ENCODE results near the gene TDRD5.
"Not testable (repeated sequence)": the region's sequence is repeated elsewhere in the genome, so short reads cannot be mapped to it uniquely, and the experiment has no call there.

TDRD5 gene

GRCh38 chr1:179612361-179612760 lies 20.7 kb downstream of the TDRD5 start:
- DNase-seq = no peak

GRCh38 chr1:179630719-179631118 lies 39.1 kb downstream of the TDRD5 start:
- DNase-seq = no peak

- no peak for DNase-seq
Observed at GRCh38 chr1:179632868-179633267, 41.2 kb downstream of the TDRD5 start.

GRCh38 chr1:179637211-179637860 lies 45.7 kb downstream of the TDRD5 start:
- no peak for DNase-seq

GRCh38 chr1:179661018-179661417 lies 69.4 kb downstream of the TDRD5 start:
- no peak for DNase-seq

- DNase-seq = no peak
Observed at GRCh38 chr1:179663810-179664209, 72.2 kb downstream of the TDRD5 start.

- DNase-seq = no peak
Observed at GRCh38 chr1:179677882-179678281, 86.2 kb downstream of the TDRD5 start.

GRCh38 chr1:179694530-179694929 lies 102.9 kb downstream of the TDRD5 start:
- not testable (repeated sequence) for DNase-seq

- no peak for DNase-seq
Observed at GRCh38 chr1:179702946-179703539, 111.4 kb downstream of the TDRD5 start.

GRCh38 chr1:179706339-179706941 lies 114.8 kb downstream of the TDRD5 start:
- DNase-seq = peak; percentile 65

GRCh38 chr1:179707406-179707805 lies 115.8 kb downstream of the TDRD5 start:
- DNase-seq = no peak

- no peak for DNase-seq
Observed at GRCh38 chr1:179708434-179709195, 117.0 kb downstream of the TDRD5 start.

- peak; percentile 4 for DNase-seq
Observed at GRCh38 chr1:179709841-179710329, 118.3 kb downstream of the TDRD5 start.

- no peak for DNase-seq
Observed at GRCh38 chr1:179714159-179714558, 122.5 kb downstream of the TDRD5 start.

GRCh38 chr1:179714623-179715022 lies 123.0 kb downstream of the TDRD5 start:
- DNase-seq = no peak

- no peak for DNase-seq
Observed at GRCh38 chr1:179719272-179719671, 127.6 kb downstream of the TDRD5 start.

- DNase-seq = no peak
Observed at GRCh38 chr1:179728271-179728670, 136.6 kb downstream of the TDRD5 start.

GRCh38 chr1:179729881-179730280 lies 138.2 kb downstream of the TDRD5 start:
- DNase-seq = no peak

- no peak for DNase-seq
Observed at GRCh38 chr1:179731643-179732042, 140.0 kb downstream of the TDRD5 start.

Data from stimulated activated CD4-positive, alpha-beta T cell treated with anti-CD3 and anti-CD28 coated beads, Interleukin-4, amount 100 ng/mL, for 24 hours (primary cell).